ENCODE measurements around the gene STOX1. TPM values are rescaled to one million over a fixed set of nuclear protein-coding genes. Genes with fewer than 3 reads are reported as not detected.
A peak's percentile ranks its signal among the peaks of the same experiment; 100 is the strongest.

The STOX1 gene
- total and polyA plus RNA-seq, 2 of the 13 experiments (the other 11 are each of a cell fraction or from before 2014, with no cell fraction given), result 2.5 to 6.0 TPM

DNA sequence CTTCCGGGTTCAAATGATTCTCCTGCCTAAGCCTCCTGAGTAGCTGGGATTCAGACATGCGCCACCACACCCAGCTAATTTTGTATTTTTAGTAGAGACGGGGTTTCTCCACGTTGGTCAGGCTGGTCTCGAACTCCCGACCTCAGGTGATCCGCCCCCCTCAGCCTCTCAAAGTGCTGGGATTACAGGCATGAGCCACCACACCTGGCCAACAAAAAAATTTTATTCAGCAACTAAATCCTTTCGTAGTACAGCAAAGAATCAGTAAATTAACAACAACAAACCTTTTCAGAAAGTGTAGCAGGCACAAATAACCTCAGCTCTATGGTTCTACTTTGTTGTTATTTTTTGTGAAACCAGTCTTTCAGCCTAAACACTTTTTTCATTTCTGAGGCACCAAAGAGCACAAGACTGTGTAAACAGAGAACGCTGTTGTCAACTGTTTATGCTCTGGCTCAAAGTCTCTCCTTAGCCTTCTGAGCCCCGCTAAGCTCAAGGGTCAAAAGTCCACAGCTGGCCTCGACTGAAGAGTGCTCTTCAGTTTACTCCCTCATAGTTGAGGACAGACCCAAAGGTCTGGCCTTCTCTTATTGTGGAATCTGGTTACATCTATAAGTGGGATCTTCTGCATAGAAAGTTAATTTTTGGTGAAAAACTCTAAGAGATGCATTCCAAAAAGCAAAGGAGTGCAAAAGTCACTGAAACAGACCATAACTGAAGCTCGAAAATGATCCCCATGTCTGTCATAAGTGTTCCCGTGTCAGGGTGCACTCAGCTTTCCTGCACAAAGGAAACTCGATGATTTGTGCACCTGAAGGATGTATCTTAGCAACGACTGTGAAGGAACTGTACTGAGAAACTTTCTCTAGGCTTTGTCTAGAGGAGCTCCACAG, 49.2 kb downstream of the STOX1 start (continued):
- no peak for TF ChIP-seq ONECUT2 (CRISPR knock-in tag; IDR thresholded peaks at IDR 0.05)
- no peak for TF ChIP-seq ZNF891 (CRISPR knock-in tag; IDR thresholded peaks at IDR 0.05)
- TF ChIP-seq HOXA3 (CRISPR knock-in tag; IDR thresholded peaks at IDR 0.05), result peak; percentile 78
- TF ChIP-seq, protein P1, sequence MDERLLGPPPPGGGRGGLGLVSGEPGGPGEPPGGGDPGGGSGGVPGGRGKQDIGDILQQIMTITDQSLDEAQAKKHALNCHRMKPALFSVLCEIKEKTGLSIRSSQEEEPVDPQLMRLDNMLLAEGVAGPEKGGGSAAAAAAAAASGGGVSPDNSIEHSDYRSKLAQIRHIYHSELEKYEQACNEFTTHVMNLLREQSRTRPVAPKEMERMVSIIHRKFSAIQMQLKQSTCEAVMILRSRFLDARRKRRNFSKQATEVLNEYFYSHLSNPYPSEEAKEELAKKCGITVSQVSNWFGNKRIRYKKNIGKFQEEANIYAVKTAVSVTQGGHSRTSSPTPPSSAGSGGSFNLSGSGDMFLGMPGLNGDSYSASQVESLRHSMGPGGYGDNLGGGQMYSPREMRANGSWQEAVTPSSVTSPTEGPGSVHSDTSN (CRISPR knock-in tag; IDR thresholded peaks at IDR 0.05), result 0 out of 2 replicates have a peak, but pooled peaks have one; percentile 19
- no peak for TF ChIP-seq ZBTB3 (CRISPR knock-in tag; IDR thresholded peaks at IDR 0.05; ENCODE audit: borderline replicate concordance, low read depth)
- no peak for TF ChIP-seq ZNF776 (CRISPR knock-in tag; IDR thresholded peaks at IDR 0.05)
- TF ChIP-seq ZNF282 (IDR thresholded peaks at IDR 0.05; ENCODE audit: partially characterized antibody), result no peak
- TF ChIP-seq FOXO1 (CRISPR knock-in tag; IDR thresholded peaks at IDR 0.05), result peak; percentile 99
- TF ChIP-seq HNF4A (CRISPR knock-in tag; IDR thresholded peaks at IDR 0.05), result peak; percentile 100
- TF ChIP-seq RXRB (CRISPR knock-in tag; IDR thresholded peaks at IDR 0.05; ENCODE audit: borderline replicate concordance), result peak; percentile 90
- TF ChIP-seq FOXP1 (IDR thresholded peaks at IDR 0.05), result peak; percentile 96
- TF ChIP-seq FOXP1 (CRISPR knock-in tag; IDR thresholded peaks at IDR 0.05), result peak; percentile 99
- TF ChIP-seq, protein P2, sequence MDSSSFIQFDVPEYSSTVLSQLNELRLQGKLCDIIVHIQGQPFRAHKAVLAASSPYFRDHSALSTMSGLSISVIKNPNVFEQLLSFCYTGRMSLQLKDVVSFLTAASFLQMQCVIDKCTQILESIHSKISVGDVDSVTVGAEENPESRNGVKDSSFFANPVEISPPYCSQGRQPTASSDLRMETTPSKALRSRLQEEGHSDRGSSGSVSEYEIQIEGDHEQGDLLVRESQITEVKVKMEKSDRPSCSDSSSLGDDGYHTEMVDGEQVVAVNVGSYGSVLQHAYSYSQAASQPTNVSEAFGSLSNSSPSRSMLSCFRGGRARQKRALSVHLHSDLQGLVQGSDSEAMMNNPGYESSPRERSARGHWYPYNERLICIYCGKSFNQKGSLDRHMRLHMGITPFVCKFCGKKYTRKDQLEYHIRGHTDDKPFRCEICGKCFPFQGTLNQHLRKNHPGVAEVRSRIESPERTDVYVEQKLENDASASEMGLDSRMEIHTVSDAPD (CRISPR knock-in tag; IDR thresholded peaks at IDR 0.05), result peak; percentile 21; the same call in 1 of the 2 replicates
- no peak for TF ChIP-seq NFKBIZ (CRISPR knock-in tag; IDR thresholded peaks at IDR 0.05)
- TF ChIP-seq ZNF333 (CRISPR knock-in tag; IDR thresholded peaks at IDR 0.05; ENCODE audit: borderline replicate concordance), result no peak
- no peak; the same call in 1 of the 2 replicates for TF ChIP-seq GATA4 (IDR thresholded peaks at IDR 0.05; ENCODE audit: borderline replicate concordance, low read depth)
- TF ChIP-seq ETV5 (CRISPR knock-in tag; IDR thresholded peaks at IDR 0.05; ENCODE audit: borderline replicate concordance), result peak; percentile 44; the same call in 1 of the 2 replicates
- peak; percentile 88 for TF ChIP-seq ZNF644 (CRISPR knock-in tag; IDR thresholded peaks at IDR 0.05; ENCODE audit: low read depth)
- no peak for TF ChIP-seq STAT5B (CRISPR knock-in tag; IDR thresholded peaks at IDR 0.05)
- no peak for TF ChIP-seq ZNF782 (CRISPR knock-in tag; IDR thresholded peaks at IDR 0.05; ENCODE audit: borderline replicate concordance)
- TF ChIP-seq SNRNP70 (IDR thresholded peaks at IDR 0.05; ENCODE audit: low read depth, low read length), result no peak
- no peak for TF ChIP-seq ZNF7 (CRISPR knock-in tag; IDR thresholded peaks at IDR 0.05)
- TF ChIP-seq, protein P3, sequence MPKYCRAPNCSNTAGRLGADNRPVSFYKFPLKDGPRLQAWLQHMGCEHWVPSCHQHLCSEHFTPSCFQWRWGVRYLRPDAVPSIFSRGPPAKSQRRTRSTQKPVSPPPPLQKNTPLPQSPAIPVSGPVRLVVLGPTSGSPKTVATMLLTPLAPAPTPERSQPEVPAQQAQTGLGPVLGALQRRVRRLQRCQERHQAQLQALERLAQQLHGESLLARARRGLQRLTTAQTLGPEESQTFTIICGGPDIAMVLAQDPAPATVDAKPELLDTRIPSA (CRISPR knock-in tag; IDR thresholded peaks at IDR 0.05; ENCODE audit: borderline replicate concordance), result no peak
- TF ChIP-seq RFX1 (IDR thresholded peaks at IDR 0.05), result no peak
- no peak for TF ChIP-seq ZNF432 (CRISPR knock-in tag; IDR thresholded peaks at IDR 0.05; ENCODE audit: borderline replicate concordance)
- no peak for TF ChIP-seq CBFB (CRISPR knock-in tag; IDR thresholded peaks at IDR 0.05)
- peak; percentile 37; the same call in 1 of the 2 replicates for TF ChIP-seq ZNF556 (CRISPR knock-in tag; IDR thresholded peaks at IDR 0.05; ENCODE audit: borderline replicate concordance)
- TF ChIP-seq ZMYM4 (CRISPR knock-in tag; IDR thresholded peaks at IDR 0.05), result peak; percentile 70
- peak; percentile 62; the same call in 1 of the 2 replicates for TF ChIP-seq ZNF33A (CRISPR knock-in tag; IDR thresholded peaks at IDR 0.05; ENCODE audit: borderline replicate concordance)
- no peak for TF ChIP-seq ZNF672 (CRISPR knock-in tag; IDR thresholded peaks at IDR 0.05)
